PC-9 (cell line): ENCODE measurements around the gene CFAP210.

Source experiments
- EZH2 ChIP-seq: fragments of 200-600 bp; sonication (generic); IDR thresholded peaks from 2 replicates; pipeline ENCODE4 v1.8.0; 2017; ENCODE audit warnings: antibody characterized with exemption, low read depth
- TF ChIP-seq, protein P1 (sequence below): fragments of 200-600 bp; sonication (generic); conservative IDR thresholded peaks from 2 replicates; pipeline ENCODE4 v1.6.1; 2017; ENCODE audit warnings: mixed run types, antibody characterized with exemption, mild to moderate bottlenecking, moderate library complexity

DNA sequence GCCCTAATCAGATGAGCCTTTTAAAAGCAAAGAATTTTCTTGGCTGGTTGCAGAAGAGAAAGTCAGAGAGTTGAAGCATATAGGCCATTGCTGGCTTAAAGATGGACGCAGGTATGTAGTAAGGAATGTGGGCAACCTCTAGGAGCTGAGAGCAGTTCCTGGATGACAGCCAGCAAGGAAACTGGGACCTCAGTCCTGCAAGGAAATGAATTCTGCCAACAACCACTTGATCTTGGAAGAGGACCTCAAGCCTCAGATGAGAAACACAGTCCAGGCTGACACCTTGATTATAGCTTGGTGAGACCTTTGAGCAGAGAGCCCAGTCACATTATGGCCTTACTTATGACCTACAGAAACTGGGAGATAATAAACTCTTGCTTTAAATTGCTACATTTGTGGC, 15.8 kb upstream of the CFAP210 start:
- TF ChIP-seq, protein P1, sequence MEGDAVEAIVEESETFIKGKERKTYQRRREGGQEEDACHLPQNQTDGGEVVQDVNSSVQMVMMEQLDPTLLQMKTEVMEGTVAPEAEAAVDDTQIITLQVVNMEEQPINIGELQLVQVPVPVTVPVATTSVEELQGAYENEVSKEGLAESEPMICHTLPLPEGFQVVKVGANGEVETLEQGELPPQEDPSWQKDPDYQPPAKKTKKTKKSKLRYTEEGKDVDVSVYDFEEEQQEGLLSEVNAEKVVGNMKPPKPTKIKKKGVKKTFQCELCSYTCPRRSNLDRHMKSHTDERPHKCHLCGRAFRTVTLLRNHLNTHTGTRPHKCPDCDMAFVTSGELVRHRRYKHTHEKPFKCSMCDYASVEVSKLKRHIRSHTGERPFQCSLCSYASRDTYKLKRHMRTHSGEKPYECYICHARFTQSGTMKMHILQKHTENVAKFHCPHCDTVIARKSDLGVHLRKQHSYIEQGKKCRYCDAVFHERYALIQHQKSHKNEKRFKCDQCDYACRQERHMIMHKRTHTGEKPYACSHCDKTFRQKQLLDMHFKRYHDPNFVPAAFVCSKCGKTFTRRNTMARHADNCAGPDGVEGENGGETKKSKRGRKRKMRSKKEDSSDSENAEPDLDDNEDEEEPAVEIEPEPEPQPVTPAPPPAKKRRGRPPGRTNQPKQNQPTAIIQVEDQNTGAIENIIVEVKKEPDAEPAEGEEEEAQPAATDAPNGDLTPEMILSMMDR: no peak
- no peak for TF ChIP-seq EZH2
